ENCODE results near the gene HDHD5.

HDHD5 gene

DNA sequence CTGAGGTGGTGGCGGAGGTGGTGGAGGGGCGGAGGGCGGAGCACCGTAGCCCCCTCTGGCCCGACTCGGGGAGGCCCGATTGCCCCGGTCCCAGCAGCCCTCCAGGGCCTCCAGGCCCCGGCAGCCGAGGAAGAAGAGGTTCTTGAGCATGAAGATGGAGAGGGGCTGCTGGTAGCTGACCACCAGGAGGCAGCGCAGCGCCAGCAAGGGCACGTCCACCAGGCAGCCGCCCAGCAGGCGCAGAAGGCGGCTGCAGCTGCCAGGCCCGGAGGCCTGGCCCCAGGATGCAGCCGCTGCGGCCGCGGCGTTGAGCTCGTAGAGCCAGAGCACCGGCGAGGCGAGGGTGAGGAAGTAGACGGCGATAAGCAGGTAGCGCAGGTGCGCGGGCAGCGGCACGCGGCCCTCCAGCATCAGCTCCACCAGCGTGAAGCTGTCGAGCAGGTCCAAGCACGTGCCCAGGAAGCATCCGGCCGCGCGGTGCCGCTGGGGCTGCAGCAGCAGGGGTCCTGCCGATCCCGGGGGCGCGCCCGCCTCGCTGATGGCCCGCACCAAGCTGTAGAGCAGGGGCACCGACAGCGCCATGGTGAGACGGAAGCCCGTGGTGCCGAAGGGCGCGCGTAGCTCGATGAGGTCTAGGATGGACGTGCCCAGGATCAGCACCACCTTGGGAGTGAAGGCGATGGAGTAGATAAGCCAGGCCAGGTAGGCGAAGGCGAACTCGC, 39.4 kb downstream of the HDHD5 start:
- no peak for DNase-seq (ENCODE audit: low spot score)

DNA sequence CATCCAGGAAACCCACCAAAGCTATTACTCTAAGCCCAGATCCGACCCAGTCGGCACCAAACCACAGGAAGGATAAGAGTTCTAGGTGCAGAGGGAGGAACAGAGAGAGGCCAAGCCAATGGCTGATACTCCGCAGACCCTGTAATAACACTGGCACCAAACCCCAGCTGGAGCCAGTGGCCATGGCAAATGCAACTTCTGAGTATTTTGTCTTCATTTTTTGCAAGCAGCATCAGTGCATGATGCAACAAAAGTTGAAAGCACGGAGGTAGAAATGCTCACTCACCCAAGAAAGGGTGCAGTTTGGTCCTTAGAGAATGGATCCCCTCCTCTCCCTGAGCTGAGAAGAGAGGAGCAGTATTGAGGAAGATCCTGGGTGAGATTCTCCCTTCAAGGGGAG, 40.7 kb downstream of the HDHD5 start:
- DNase-seq (ENCODE audit: low spot score): no peak

DNA sequence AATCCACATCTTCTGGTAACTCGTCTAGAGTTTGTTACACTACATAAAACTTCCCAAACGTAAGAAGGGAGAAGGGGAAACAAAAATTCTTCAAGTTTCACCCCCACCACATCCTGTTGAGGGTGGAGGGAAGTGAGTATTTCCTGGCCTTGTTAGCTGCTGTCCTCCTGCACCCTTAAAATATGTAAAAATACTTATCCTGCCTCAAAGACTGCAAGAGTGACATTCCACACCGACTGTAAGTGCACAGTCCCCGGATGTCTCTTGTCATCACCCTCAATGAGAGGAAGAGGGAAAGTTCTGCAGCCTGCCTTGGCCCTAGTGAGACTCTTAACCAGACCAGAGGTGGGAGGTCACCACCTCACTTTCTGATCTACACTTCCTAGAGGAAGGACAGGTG, 41.2 kb downstream of the HDHD5 start:
- DNase-seq (ENCODE audit: low spot score): no peak

DNA sequence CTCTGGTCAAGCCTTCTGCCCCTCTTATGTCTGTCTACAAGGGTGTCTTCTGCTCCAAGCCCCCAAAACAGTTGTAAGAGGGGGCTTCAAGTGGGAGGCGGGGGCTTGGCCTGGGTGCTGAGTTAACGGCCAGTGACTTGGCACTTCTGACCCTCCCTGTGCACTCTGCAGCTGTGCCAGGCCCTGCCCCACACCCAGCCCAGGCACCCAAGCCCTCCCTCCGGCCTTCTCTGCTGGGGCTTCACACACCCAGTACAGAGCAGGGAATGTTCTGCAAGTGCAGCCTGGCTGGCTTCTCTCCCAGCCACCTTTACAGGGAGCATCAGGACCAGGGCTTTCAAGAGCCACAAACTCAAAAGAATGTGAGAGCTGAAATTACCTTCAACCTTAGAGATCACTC, 41.7 kb downstream of the HDHD5 start:
- no peak for DNase-seq (ENCODE audit: low spot score)

DNA sequence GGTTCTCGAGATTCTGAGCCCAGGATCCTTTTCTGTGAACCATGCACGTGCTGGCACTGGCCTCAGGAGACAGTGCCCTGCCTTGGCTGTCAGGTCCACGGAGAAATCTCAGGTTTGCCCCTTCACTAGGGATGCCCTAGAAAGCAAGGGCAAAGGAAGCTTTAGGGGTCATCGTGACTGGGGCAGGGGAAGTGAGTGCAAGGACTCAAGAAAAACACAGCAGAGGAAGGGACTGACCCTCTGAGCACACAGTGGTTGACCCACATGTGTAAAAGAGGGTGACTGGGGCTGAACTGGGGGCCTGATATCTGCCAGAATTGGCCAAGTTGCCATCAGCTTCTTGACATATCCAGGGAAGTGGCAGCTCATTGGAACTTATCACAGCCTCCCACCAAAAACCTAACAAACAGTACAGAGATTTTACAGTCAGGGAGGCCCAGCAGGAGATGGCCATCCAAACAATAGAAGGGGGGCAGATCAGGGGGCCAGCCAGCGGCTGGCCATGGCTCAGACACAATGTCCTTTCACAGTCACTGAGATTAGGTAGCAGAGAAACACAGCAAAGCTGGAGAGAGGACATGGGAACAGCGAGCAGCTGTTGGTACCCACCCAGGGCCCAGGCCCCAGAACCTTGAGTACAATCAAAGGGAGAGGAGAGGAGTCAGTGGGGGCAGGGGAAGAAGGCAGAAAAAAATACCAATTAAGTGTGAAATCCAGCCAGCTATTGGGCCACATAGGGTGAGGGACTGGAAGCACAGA, 42.3 kb downstream of the HDHD5 start:
- DNase-seq (ENCODE audit: low spot score): no peak

DNA sequence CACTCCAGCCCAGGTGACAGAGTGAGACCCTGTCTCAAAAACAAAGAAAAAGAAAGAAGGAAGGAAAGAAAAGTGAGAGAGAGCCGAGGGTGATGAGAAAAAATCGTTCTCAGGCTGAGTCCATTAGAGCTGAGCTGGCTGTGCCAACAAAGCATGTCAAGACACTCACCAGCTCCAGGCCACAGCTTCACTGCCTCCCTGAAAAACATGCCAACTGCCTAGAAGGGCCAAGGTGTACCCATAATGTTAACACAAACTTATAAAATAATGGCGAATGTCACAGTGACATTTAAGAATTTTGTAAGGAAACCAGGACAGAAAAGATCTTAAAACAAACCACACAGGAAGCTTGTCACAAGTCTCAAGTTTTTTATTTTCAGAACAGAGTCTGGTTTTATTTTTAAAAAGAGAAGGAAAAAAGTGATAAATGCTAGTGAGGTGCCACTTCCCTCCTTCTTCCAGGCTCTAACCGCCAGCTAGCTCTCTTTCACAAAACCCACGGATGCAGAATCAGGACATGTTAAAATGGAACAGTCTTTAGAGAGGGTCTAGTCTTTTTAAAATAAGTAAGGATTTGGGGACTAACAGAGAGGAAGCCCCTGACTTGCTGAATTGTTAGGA, 43.0 kb downstream of the HDHD5 start:
- no peak for DNase-seq (ENCODE audit: low spot score)

DNA sequence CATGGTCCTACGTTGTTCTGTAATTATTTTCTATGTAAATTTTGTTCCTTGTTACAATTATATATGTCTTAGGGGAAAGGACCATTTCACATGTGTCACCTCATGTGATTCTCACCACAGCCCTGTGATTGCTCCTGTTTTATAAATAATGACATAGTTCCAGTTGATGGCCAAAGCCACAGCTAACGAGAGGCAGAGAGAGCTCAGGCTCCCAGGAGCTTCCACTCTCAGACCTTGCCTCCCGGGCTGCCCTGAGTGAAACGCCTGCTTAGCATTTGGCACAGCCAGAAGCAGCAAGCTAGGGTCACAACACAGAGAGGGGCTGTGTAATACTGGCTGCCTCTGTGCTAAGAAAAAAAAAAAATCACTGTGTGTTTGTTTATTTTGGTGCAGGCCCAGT, 43.8 kb downstream of the HDHD5 start:
- DNase-seq (ENCODE audit: low spot score): no peak

DNA sequence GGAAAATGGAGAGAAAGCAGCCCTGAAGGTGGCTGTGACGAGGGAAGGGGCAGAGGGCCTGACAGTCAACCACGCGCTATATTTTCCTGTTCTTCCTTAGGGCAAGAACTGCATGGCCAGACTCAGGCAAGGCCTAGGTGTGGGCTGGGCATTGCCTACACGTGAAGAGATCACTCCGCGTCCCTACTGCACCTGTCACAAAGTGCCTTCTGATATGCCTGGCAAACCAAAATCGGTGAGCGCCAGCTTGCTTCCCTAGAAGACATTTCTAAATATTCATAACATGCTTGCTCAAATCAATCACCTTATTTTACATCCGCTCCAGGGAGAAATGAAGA, 44.2 kb downstream of the HDHD5 start:
- no peak for DNase-seq (ENCODE audit: low spot score)

DNA sequence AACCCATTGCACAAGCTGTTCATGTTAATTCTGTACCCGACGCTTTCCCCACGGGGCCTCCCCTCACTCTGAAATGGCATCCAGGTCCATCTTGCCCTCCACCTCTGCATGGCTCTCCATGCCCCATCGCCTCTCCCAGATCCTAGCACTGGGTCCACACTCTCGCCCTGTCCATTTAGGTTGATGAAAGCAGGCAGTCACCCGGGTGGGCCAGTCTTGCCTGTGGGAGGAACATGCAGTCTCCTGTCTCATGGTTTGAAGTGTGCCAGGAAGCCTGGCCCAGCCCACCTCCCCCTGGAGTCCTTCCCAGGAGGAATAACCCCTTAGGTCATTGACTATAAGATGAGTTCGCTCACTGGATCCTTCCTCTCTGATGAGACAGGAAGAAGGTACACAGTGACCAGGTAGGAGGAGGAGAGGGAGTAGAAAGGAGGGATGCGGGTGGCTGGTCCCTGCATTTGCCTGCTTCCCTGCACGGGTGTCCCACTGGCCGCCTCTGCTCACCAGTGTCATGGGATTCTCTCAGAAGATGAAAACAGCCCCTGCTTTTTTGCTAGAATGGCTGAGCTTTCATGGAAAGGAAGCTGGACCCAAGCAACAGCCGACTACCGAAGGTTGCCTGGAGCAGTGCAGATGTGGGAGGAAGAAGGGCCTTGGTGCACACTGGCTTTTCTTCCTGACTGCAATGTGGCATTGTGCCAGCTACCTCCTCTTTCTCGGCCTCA, 44.7 kb downstream of the HDHD5 start:
- DNase-seq (ENCODE audit: low spot score): no peak

DNA sequence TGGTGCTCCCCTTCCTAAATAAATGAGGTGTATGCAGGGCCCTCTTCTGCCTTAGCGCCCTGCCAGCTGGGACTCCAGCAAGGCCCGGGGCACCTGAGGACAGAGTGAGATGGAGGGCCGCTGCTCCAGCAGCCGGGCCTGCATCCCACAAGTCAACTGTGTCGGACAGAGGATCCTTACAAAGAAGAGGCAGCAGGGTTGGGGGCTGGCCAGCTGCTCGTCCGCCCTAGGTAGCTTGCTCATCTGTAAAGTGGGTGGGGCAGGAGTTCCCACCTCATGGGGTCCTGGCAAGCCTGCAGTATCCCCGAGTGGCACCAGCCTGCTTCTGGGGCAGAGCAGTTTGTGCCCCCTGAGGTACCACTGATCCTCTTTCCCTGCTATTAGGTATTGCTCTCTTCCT, 45.5 kb downstream of the HDHD5 start:
- DNase-seq (ENCODE audit: low spot score): no peak

DNA sequence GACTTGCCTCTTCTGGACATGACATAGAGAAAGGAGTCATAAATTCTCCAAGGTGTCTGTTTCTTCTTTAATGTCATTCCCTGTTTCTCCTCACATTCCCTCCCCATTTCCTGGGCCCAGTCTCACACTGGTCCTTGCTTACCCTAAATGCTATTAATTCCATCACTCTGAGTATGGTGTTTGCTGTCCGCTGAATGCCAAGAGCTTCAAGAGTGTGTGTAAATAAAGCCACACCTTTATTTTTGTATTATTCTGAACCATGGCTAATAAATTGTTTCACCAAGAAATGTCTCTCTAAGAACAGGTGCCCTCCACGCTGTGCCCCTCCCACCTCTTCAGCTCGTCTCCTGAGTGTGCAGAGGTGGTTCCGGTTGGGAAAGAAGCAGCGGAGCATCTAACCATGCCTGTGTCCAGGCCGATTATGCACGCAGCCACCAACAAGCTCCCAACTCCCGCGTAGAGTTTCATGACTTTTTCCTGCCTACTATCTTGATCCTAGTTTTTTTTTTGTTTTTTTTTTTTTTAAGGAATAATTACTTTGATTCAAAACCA, 46.5 kb downstream of the HDHD5 start:
- DNase-seq (ENCODE audit: low spot score): no peak

DNA sequence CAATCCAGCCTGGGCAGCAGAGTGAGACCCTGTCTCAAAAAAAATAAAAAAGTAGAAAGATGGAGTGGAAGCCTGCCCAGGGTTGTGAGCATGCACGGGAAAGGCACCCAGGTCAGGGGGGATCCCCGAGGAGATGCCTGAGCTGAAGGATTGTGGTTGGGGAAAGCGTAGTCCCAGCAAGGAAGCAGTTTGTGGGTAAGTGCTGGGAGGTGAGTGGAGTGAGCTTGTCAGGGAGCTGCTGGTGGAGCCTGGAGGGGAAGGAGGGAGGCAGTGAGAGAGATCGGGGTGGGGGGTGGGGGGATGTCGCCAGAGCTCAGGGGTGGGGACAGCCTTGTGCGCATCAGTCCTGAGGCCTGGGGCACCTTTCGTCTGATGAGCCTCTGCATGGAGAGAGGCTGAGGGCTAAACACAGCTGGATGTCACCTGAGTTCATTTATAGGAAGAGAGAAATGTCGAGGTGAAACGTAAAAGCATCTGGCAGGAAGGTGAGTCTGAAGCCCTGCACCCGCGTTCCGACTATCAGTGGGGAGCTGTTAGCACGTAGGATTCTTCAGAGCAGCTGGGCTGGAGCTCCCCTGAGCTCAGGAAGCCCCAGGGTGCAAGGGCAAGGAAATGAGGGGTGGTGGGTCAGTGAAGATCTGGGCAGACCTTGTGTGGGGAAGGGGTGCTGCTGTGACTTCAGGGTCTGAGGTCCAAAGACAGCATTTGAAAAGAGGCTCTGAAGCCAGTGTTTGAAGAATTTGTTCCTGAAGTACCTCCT, 48.1 kb downstream of the HDHD5 start:
- no peak for DNase-seq (ENCODE audit: low spot score)

DNA sequence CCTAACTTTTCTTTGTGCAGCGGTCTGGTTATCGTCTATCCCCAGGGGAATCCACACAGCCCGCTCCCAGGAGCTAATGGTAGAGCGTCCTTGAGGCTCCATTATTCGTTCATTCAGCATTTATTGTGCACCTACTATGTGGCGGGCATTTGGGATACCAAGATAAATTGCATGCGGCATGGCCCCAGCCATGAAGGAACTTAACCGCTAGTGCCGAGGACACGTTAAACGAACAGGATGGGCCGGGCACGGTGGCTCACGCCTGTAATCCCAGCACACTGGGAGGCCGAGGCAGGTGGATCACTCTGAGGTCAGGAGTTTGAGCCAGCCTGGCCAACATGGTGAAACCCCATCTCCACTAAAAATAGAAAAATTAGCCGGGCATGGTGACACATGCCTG, 49.1 kb downstream of the HDHD5 start:
- no peak for DNase-seq (ENCODE audit: low spot score)

DNA sequence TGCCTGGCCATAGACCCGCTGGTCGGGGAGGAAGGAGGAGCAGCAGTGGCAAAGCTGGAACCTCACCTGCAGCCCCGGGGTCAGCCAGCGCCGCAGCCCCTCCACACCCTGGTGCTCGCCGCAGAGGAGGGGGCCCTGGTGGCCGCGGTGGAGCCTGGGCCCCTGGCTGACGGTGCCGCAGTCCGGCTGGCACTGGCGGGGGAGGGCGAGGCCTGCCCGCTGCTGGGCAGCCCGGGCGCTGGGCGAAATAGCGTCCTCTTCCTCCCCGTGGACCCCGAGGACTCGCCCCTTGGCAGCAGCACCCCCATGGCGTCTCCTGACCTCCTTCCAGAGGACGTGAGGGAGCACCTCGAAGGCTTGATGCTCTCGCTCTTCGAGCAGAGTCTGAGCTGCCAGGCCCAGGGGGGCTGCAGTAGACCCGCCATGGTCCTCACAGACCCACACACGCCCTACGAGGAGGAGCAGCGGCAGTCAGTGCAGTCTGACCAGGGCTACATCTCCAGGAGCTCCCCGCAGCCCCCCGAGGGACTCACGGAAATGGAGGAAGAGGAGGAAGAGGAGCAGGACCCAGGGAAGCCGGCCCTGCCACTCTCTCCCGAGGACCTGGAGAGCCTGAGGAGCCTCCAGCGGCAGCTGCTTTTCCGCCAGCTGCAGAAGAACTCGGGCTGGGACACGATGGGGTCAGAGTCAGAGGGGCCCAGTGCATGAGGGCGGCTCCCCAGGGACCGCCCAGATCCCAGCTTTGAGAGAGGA, 49.8 kb downstream of the HDHD5 start:
- no peak for DNase-seq (ENCODE audit: low spot score)

DNA sequence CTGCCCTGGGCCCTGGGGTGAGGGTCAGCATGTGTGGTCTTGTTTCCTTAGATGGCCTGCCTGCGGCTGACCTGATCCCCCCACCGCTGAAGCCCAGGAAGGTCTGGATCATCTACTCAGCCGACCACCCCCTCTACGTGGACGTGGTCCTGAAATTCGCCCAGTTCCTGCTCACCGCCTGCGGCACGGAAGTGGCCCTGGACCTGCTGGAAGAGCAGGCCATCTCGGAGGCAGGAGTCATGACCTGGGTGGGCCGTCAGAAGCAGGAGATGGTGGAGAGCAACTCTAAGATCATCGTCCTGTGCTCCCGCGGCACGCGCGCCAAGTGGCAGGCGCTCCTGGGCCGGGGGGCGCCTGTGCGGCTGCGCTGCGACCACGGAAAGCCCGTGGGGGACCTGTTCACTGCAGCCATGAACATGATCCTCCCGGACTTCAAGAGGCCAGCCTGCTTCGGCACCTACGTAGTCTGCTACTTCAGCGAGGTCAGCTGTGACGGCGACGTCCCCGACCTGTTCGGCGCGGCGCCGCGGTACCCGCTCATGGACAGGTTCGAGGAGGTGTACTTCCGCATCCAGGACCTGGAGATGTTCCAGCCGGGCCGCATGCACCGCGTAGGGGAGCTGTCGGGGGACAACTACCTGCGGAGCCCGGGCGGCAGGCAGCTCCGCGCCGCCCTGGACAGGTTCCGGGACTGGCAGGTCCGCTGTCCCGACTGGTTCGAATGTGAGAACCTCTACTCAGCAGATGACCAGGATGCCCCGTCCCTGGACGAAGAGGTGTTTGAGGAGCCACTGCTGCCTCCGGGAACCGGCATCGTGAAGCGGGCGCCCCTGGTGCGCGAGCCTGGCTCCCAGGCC, 50.6 kb downstream of the HDHD5 start:
- DNase-seq (ENCODE audit: low spot score): no peak

DNA sequence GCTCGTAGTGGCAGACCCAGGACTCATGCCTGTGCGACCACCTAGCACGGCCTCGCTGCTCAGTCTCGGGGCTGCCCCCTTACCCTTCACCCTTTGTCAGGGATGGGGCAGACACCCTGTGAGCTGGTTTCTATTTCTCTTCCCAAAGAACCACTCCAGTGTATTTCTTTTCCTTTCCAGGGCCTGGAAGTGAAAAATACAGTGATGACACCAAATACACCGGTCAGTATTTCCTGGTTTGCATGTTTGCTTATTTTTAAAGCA, 51.6 kb downstream of the HDHD5 start:
- DNase-seq (ENCODE audit: low spot score): no peak

DNA sequence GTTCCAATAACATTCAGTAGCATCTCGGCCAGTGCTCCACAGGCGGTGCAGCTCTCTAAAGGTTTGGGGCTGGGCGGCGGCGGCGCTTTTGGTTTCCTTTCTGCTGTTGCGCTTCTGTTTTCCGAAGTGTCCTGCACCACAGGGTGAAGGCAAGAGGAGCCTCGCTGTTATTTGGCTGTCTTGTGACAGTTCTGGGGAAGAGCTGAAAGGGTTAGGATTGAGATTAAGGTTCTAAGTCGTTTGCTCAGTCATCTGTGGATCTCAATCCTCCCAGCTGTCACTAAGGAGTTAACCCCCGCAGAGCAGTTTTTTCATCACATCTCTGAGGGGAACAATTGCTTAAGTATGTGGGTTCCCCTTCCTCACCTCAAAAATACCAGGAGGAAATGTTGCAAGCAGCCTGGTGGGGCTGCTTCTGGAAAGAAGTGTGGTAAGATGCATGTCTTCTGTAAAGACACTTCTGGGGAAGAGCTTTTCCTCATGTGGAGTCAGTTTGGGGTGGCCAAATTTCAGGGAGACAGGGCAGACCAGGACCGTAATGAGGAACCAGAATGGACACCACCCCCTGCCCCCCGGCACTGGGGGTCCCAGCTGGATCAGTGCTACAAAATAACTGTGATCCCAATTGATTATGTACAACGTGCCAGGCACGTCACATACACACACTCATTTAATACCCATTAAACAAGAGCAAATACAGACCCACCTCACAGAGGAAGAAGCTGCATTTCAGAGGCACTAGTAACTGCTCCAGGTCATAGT, 52.1 kb downstream of the HDHD5 start:
- no peak for DNase-seq (ENCODE audit: low spot score)

DNA sequence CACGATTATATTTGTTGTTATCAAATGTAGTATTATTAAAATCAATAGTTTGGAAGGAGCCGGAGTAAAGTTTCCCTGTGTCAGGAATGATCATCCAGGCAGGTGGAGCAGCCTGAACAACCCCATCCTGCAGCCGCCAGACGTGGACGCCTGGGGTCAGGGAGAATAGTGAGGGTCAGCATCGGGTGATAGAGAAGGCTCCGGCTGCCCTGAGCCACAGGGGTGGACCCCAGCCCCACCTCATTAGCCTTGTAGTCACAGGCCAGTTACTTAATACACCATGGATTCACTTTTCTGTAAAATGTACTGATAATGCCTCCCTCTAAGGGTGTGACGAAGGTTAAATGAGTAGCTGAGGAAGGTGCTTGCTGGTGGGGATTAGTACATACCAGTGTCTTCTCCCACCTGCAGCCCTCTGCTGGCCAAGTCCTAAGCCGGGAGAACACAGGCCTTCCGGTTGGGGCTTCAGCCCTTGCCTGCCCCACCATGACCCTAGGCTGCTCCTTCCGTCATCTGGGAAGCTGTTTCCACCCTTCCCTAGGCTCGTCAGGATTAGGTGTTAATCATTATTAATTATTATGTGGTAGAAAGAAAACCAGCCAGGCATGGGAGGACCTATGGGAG, 52.8 kb downstream of the HDHD5 start:
- DNase-seq (ENCODE audit: low spot score): no peak
